DOHH2 (cell line): ENCODE data around the gene LMBRD2.

Experiments used
- H3F3A ChIP-seq: fragments of 200-600 bp; sonication (generic), shearing (Covaris generic); 2 replicates; pipeline ENCODE4 v1.6.0; 2016; ENCODE audit warnings: antibody characterized with exemption, mild to moderate bottlenecking; ENCODE audit not compliant: control insufficient read depth, insufficient read depth
- H3K27ac ChIP-seq: fragments of 200-600 bp; sonication (generic); 2 replicates; pipeline ENCODE4 v1.5.1; 2014; ENCODE audit warnings: low read depth, mild to moderate bottlenecking, low read length, moderate library complexity
- H3K27me3 ChIP-seq: fragments of 200-600 bp; sonication (generic); 2 replicates; pipeline ENCODE4 v1.6.1; 2014; ENCODE audit warnings: mild to moderate bottlenecking, low read length, mixed read lengths; ENCODE audit not compliant: control insufficient read depth
- H3K36me3 ChIP-seq: fragments of 200-600 bp; sonication (generic); 2 replicates; pipeline ENCODE4 v1.6.1; 2014; ENCODE audit warnings: mild to moderate bottlenecking, low read length, moderate library complexity, mixed read lengths; ENCODE audit not compliant: control insufficient read depth
- H3K4me1 ChIP-seq: fragments of 200-600 bp; sonication (generic); 2 replicates; pipeline ENCODE4 v1.6.1; 2014; ENCODE audit warnings: mild to moderate bottlenecking, low read length, mixed read lengths; ENCODE audit not compliant: control insufficient read depth
- H3K4me2 ChIP-seq: fragments of 200-600 bp; sonication (generic); 2 replicates; pipeline ENCODE4 v1.6.0; 2014; ENCODE audit warnings: mild to moderate bottlenecking, low read length, moderate library complexity
- H3K4me3 ChIP-seq: fragments of 200-600 bp; sonication (generic); 2 replicates; pipeline ENCODE4 v1.5.1; 2014; ENCODE audit warnings: mild to moderate bottlenecking, low read length, mixed read lengths
- H3K79me2 ChIP-seq: fragments of 200-600 bp; sonication (generic); 2 replicates; pipeline ENCODE4 v1.6.1; 2014; ENCODE audit warnings: mild to moderate bottlenecking, low read length, mixed read lengths; ENCODE audit not compliant: control insufficient read depth
- H3K9me2 ChIP-seq: fragments of 200-600 bp; sonication (generic); replicated peaks from 2 replicates; pipeline ENCODE4 v1.6.1; 2014; ENCODE audit warnings: mild to moderate bottlenecking, low read length, mixed read lengths; ENCODE audit not compliant: control insufficient read depth
- H3K9me3 ChIP-seq: fragments of 200-600 bp; sonication (generic); 2 replicates; pipeline ENCODE4 v1.6.1; 2014; ENCODE audit warnings: antibody characterized with exemption, low read length, mixed read lengths; ENCODE audit not compliant: control insufficient read depth, insufficient read depth
- H4K20me1 ChIP-seq: fragments of 200-600 bp; sonication (generic); 2 replicates; pipeline ENCODE4 v1.6.0; 2014; ENCODE audit warnings: low read depth, mild to moderate bottlenecking, antibody characterized with exemption, low read length, moderate library complexity; ENCODE audit not compliant: control insufficient read depth, insufficient read depth
- EZH2phosphoT487 ChIP-seq: fragments of 200-600 bp; sonication (generic); IDR thresholded peaks from 2 replicates; pipeline ENCODE4 v1.6.1; 2017; ENCODE audit warnings: borderline replicate concordance, mild to moderate bottlenecking, antibody characterized with exemption, low read length, moderate library complexity, mixed read lengths
- TF ChIP-seq, protein P1 (sequence below): fragments of 200-600 bp; sonication (generic); IDR thresholded peaks from one replicate; pipeline ENCODE4 v1.5.1; 2014; ENCODE audit warnings: antibody characterized with exemption, mild to moderate bottlenecking, low read depth, low read length; ENCODE audit not compliant: poor library complexity, severe bottlenecking

Gene LMBRD2

DNA sequence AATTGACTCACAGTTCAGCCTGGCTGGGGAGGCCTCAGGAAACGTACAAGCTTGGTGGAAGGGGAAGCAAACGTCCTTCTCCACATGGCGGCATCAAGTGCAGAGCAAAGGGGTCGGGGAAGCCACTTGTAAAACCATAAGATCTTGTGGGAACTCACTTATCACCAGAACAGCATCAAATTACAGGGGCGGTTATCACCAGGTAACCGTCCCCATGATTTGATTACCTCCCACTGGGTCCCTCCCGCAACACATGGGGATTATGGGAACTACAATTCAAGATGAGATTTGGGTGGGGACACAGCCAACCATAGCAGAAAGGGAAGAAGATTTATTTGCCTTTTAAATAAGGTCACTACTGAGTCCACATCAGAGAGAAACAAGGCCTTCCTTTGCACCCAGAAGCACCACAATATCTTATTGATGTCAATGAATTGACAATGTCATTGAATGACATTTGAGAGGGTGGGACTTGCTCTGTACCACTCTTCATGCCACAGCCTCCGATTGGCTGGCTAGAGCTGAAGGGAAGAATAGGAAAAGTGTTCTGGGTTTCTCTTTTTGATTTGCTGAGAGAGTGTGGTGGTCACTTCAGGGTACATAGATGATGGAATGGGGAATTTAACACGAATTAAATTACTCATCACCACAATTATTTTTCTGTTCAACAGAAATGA lies 11.3 kb upstream of the LMBRD2 start:
- H3K27me3 ChIP-seq = no peaks in the 10 kb centered on the region
- no peaks in the 10 kb centered on the region for H3F3A ChIP-seq
- TF ChIP-seq, protein P1, sequence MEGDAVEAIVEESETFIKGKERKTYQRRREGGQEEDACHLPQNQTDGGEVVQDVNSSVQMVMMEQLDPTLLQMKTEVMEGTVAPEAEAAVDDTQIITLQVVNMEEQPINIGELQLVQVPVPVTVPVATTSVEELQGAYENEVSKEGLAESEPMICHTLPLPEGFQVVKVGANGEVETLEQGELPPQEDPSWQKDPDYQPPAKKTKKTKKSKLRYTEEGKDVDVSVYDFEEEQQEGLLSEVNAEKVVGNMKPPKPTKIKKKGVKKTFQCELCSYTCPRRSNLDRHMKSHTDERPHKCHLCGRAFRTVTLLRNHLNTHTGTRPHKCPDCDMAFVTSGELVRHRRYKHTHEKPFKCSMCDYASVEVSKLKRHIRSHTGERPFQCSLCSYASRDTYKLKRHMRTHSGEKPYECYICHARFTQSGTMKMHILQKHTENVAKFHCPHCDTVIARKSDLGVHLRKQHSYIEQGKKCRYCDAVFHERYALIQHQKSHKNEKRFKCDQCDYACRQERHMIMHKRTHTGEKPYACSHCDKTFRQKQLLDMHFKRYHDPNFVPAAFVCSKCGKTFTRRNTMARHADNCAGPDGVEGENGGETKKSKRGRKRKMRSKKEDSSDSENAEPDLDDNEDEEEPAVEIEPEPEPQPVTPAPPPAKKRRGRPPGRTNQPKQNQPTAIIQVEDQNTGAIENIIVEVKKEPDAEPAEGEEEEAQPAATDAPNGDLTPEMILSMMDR = no peak
- TF ChIP-seq EZH2phosphoT487 = no peak
- no peaks in the 10 kb centered on the region for H3K9me3 ChIP-seq
- H3K9me2 ChIP-seq = no peaks in the 10 kb centered on the region
- H3K79me2 ChIP-seq = peaks cover 78% of the 10 kb centered on the region
- H3K4me1 ChIP-seq = no peaks in the 10 kb centered on the region
- H3K36me3 ChIP-seq = peaks cover 100% of the 10 kb centered on the region
- no peak overlapping the region for H3K4me2 ChIP-seq
- no peak overlapping the region for H3K4me3 ChIP-seq
- H3K27ac ChIP-seq = no peak overlapping the region
- H4K20me1 ChIP-seq = 0 out of 2 replicates have a peak, but pooled peaks cover 6% of the 10 kb centered on the region

DNA sequence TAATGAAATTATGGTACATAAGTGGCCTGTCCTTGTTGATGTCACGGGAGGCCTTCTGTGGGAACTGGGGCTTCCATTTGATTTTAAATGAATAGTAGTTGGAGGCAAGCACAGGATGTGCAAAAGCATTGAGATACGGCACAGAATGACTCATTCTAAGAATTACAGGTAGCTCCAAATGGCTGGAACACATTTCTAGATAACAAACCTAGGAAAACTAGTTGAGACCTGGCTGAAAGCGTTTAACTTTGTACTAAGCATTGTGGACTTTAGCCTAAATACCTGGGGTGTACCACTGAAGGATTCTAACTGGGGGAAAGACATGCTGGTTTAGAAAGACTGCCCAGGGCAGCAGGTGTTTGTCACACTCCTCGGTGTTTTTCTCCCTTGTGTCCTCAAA lies 9.7 kb upstream of the LMBRD2 start:
- no peaks in the 10 kb centered on the region for H3K9me2 ChIP-seq
- H3K27ac ChIP-seq = no peak overlapping the region
- no peaks in the 10 kb centered on the region for H3K9me3 ChIP-seq
- H3K36me3 ChIP-seq = peaks cover 100% of the 10 kb centered on the region
- TF ChIP-seq, protein P1 = no peak
- TF ChIP-seq EZH2phosphoT487 = no peak
- no peaks in the 10 kb centered on the region for H3F3A ChIP-seq
- no peaks in the 10 kb centered on the region for H3K27me3 ChIP-seq
- H4K20me1 ChIP-seq = 0 out of 2 replicates have a peak, but pooled peaks cover 6% of the 10 kb centered on the region
- no peak overlapping the region for H3K4me3 ChIP-seq
- peaks cover 93% of the 10 kb centered on the region for H3K79me2 ChIP-seq
- no peak overlapping the region for H3K4me2 ChIP-seq
- H3K4me1 ChIP-seq = no peaks in the 10 kb centered on the region

DNA sequence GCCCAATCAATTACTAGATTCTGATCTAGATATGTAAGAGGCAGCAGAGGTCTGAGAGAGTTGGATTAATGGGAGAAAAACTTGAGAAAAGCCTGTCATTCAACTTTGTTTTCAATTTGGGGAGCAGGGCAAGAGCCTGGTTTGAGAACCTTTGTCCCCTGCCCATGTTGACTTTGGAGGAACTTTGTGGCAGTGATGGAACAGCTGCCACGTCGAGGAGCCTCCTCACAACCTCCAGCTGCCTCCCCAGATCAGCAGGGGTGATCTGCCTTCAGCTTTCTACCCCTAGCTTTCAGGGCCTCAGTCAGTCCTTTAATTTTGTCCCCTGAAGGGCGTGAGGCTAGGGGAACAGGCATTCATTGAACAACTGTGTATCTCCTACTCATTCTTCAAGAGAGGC lies 8.9 kb upstream of the LMBRD2 start:
- Histone ChIP-seq H3F3A (no peaks in the 10 kb centered on the region), H3K27me3 (no peaks in the 10 kb centered on the region), H3K79me2 (peaks cover 98% of the 10 kb centered on the region), H3K27ac (no peak overlapping the region), H3K9me2 (no peaks in the 10 kb centered on the region), H3K36me3 (peaks cover 100% of the 10 kb centered on the region), H3K4me3 (no peak overlapping the region), H3K4me1 (no peaks in the 10 kb centered on the region), H3K4me2 (no peak overlapping the region), H4K20me1 (0 out of 2 replicates have a peak, but pooled peaks cover 6% of the 10 kb centered on the region), H3K9me3 (no peaks in the 10 kb centered on the region)
- TF ChIP-seq, protein P1 = no peak
- TF ChIP-seq EZH2phosphoT487 = no peak
